HG03342 (cell line): ENCODE results near the gene TMEM132E.

Experiments
- ATAC-seq: cut with Tn5 transposase; IDR thresholded peaks from one replicate; pipeline ENCODE4 v1.9.1; 2021; ENCODE audit warnings: mild to moderate bottlenecking, moderate library complexity; ENCODE audit not compliant: unreplicated experiment

The TMEM132E gene

GRCh38 chr17:34567691-34568465, 11.5 kb upstream of the TMEM132E start:
- no peak for ATAC-seq

GRCh38 chr17:34568953-34569352, 10.4 kb upstream of the TMEM132E start:
- no peak for ATAC-seq

- ATAC-seq = no peak
Measured at GRCh38 chr17:34569591-34569990, 9.8 kb upstream of the TMEM132E start.

DNA sequence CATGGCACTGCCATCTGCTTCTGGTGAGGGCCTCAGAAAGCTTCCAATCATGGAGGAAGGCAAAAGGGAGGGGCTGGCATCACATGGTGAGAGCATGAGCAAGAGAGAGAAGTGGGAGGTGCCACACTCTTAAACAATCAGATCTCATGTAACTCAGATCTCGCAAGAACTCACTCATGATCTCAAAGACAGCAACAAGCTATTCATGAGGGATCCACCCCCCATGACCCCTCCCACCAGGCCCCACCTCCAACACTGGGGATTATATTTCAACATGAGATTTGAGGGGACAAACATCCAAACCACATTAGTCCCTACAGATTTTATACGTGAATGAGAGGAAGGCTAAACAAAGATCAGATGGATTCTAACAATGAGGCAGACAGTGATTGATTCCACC, 8.9 kb upstream of the TMEM132E start:
- ATAC-seq = no peak

DNA sequence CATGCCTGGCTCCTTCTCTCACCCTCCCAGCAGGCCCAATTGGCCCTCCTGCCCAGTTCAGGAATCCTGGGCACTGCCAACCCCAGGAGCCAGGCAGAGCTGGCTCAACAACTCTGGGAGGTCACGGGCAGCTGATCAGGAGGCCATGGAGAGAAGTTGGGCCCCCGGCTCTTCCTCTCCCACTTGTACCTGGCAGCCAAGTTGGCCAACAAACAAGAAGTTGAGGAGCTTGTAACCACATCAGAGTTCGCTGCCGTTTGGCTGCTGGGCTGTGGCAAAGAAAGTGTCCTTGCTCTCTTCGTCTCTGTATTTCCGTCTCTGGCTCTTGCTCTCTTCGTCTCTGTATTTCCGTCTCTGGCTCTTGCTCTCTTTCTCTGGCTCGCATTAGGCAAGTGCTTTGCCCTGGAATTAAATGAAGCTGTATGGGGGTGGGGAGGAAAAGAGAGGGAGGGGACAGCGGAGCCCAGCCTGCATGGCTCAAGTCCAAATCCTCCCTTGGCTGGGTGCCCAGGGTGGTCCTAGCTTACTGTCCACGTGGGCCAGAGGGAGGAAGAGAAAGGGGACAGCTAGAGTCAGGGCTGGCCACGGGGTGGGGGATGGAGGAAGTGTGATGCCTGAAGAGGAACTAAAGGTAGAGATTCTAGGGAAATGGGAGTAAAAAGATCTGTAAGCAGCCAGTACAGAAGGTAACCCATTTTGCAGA, 7.8 kb upstream of the TMEM132E start:
- ATAC-seq = no peak

DNA sequence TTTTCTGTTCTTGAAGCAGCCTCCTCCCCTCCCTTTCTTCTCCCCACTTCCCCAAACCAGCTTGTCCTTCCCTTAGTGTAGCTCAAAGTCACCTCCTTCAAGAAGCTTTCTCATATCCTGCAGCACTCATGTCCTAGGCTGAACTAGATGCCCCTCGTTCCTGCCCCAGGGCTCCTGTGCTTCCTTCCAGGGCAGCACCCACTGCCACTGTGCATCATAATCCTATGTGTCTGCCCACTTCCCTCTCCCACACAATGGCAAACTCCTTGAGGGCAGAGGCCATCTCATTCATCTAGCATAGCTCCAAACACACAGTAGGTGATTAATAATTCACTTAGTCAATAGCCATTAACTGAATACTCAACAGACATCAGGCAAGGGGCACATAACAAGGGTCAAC, 6.9 kb upstream of the TMEM132E start:
- no peak for ATAC-seq

GRCh38 chr17:34575182-34575581, 4.2 kb upstream of the TMEM132E start:
- no peak for ATAC-seq

- no peak for ATAC-seq
Measured at GRCh38 chr17:34578016-34578415, 1.4 kb upstream of the TMEM132E start.

- no peak for ATAC-seq
Measured at GRCh38 chr17:34578656-34579016, 746 bp upstream of the TMEM132E start.

DNA sequence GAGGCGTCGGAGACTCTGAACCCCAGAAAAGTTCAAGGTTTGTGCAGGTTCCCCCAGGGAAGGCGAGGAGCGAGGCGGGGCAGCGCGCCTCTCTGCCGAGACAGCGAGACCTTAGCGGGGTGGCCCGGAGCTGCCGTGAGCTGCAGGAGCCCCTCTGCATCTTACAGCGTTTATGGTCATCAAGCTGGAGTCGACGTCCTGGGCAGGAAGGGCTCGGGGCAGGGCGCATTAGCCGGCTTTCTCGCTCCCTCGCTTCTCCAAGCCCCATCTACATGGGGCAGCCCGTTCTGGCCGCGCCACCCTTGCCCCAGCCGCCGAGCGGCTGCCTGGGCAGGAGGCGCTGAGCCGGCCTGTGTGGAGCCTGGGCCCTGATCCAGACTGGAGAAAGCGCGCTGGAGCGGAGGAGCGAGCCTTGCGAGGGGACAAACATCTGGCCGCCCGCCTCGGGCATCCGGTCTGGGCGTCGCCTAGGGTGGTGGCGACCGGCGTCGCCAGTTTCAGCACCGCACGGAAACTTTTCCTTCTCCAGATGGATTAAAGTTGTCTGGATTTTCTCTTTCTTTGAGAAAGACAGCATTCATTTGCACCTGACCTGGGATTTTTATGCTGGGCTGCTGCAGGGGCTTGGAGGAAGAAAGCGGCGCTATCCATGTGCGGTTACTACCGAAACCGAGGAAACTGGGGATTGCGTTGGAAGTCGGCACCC, 750 bp downstream of the TMEM132E start:
- ATAC-seq = no peak

DNA sequence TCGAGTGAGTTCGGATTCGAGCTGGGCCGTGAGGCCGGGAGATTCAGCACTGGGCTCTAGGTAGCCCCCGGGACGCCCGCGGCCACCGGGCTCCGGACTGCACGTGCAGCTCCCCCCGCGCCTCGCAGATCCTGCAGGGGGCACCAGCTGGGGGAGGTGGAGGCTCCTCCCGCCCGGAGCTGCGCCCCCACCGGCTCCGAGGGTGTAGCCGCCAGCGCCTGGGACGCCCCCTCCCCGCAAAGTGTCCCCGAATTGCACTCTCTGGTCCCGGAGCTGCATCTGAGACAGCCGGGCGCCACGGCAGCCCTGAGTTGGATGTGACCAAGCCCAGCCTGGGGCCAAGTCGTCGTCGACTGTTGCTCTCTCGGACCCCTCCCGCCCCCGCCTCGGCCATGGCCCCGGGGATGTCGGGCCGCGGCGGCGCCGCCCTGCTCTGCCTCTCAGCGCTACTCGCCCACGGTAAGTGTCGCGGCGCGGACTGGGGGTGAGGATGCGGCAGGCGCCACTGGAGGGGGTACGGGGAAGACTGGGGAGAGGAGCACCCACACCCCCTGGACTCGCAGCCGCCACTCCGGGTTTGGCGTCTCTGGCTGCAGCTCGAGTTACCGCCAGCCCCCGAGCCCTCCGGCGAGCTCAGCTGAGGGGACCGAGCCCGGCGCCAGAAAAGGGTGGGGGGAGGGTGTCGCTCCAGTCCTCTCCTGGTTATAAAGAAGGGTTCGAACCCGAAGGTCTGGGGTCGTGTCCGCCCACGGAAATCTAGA, 1.5 kb downstream of the TMEM132E start:
- no peak for ATAC-seq

GRCh38 chr17:34581446-34582184, 2.2 kb downstream of the TMEM132E start:
- ATAC-seq = no peak

DNA sequence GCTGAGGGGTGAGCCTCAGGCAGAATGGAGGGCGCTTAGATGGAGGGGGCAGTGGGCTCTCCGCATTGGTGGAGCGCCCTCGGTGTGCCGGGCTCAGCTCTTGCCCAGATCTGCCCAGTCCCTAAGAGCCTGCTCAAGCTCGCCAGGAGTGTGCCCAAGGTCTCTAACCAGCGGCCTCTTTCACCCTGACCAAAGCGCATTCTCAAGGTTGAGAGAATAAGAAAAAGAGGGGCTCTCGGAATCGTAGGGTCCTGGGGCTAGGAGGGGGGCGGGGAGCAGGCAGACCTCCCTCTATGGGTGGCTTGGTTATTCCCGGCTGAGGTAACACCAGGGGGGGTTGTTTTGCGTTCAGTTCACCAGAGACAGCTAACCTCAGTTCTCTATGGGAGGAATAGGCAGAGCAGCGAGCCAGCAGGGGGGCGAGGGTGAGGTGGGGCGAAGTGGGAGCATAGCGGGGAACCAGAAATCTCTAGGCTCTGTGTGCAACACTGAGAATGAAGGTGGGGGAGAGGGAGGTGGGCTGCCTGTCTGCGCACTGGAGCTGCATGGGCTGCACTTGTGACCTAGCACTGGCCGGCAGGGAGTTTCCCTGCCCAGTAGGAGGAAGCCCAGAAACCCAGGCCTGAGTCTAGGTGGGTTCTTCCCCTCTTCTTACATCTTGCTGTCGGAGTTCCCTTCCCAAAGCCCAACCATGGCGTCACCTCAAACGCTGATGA, 3.0 kb downstream of the TMEM132E start:
- no peak for ATAC-seq

- ATAC-seq = no peak
Measured at GRCh38 chr17:34582901-34583245, 3.5 kb downstream of the TMEM132E start.

- no peak for ATAC-seq
Measured at GRCh38 chr17:34584805-34585416, 5.5 kb downstream of the TMEM132E start.

GRCh38 chr17:34586346-34586846, 7.0 kb downstream of the TMEM132E start:
- ATAC-seq = no peak

- no peak for ATAC-seq
Measured at GRCh38 chr17:34588266-34588665, 8.9 kb downstream of the TMEM132E start.

GRCh38 chr17:34589120-34589965, 10.0 kb downstream of the TMEM132E start:
- no peak for ATAC-seq
